Glutamatergic neuron (in vitro differentiated cells): ENCODE measurements around the gene ATP13A2. TPM values are rescaled to one million over a fixed set of nuclear protein-coding genes. Genes with fewer than 3 reads are reported as not detected.

Source experiments
- DNase-seq: peaks from one replicate; pipeline ENCODE4 v3.0.0; 2022
- H3K27ac Mint-ChIP-seq: one replicate; pipeline ENCODE4 v1.8.0; 2020; ENCODE audit warnings: mild to moderate bottlenecking, mixed read lengths, inconsistent platforms; ENCODE audit not compliant: unreplicated experiment
- H3K27me3 Mint-ChIP-seq: one replicate; pipeline ENCODE4 v1.8.0; 2020; ENCODE audit warnings: mild to moderate bottlenecking, moderate library complexity, mixed read lengths, inconsistent platforms; ENCODE audit not compliant: unreplicated experiment
- H3K36me3 Mint-ChIP-seq: one replicate; pipeline ENCODE4 v1.8.0; 2020; ENCODE audit warnings: mild to moderate bottlenecking, mixed read lengths, inconsistent platforms; ENCODE audit not compliant: unreplicated experiment
- H3K4me1 Mint-ChIP-seq: one replicate; pipeline ENCODE4 v1.8.0; 2020; ENCODE audit warnings: mild to moderate bottlenecking, low read depth, mixed read lengths, inconsistent platforms; ENCODE audit not compliant: unreplicated experiment
- H3K4me3 Mint-ChIP-seq: one replicate; pipeline ENCODE4 v1.8.0; 2020; ENCODE audit warnings: mild to moderate bottlenecking, mixed read lengths, inconsistent platforms; ENCODE audit not compliant: unreplicated experiment
- H3K9me3 Mint-ChIP-seq: one replicate; pipeline ENCODE4 v1.8.0; 2020; ENCODE audit warnings: mild to moderate bottlenecking, moderate library complexity, mixed read lengths, inconsistent platforms; ENCODE audit not compliant: unreplicated experiment
- total RNA-seq: library from RNA; stranded (reverse); fragmentation: NEBNext Ultra II Directional; extraction: Animal tissue kit (Norgen Biotek cat#: 25700); gene quantifications from one replicate; pipeline ENCODE4 v1.2.1, GENCODE V29; 2021; ENCODE audit not compliant: unreplicated experiment
- TF ChIP-seq, protein P1 (sequence below): fragments of 200-600 bp; sonication (generic); IDR thresholded peaks from one replicate; pipeline ENCODE4 v1.5.0; 2021; ENCODE audit not compliant: partially characterized antibody, unreplicated experiment

The ATP13A2 gene
- total RNA-seq, 1 donor from 2014 or later = 65.0 TPM

DNA sequence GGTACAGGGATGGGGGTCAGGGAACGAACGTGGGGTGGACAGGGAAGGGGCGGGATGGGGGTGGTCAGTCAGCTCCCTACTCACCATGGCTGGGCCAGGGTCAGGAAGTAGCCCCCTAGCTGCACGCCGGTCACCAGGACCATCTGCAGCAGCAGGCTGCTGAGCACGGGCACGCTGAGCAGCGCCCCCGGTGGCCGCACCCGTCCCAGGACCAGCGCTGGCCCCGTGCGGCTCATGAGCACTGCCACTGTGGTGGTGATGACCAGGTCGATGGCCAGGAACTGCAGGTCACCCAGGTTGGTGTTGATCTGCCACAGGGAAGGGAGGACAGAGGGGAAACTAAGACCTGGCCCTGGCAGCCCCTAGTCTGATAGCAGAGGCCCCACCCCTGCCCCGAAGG is 24.8 kb downstream of the ATP13A2 start:
- TF ChIP-seq, protein P1, sequence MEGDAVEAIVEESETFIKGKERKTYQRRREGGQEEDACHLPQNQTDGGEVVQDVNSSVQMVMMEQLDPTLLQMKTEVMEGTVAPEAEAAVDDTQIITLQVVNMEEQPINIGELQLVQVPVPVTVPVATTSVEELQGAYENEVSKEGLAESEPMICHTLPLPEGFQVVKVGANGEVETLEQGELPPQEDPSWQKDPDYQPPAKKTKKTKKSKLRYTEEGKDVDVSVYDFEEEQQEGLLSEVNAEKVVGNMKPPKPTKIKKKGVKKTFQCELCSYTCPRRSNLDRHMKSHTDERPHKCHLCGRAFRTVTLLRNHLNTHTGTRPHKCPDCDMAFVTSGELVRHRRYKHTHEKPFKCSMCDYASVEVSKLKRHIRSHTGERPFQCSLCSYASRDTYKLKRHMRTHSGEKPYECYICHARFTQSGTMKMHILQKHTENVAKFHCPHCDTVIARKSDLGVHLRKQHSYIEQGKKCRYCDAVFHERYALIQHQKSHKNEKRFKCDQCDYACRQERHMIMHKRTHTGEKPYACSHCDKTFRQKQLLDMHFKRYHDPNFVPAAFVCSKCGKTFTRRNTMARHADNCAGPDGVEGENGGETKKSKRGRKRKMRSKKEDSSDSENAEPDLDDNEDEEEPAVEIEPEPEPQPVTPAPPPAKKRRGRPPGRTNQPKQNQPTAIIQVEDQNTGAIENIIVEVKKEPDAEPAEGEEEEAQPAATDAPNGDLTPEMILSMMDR = peak; percentile 71
- Mint-ChIP-seq H3K4me1 (no peaks in the 10 kb centered on the region), H3K27ac (no peak overlapping the region)

GRCh38 chr1:16986560-16986959 is 25.2 kb downstream of the ATP13A2 start:
- Mint-ChIP-seq H3K4me3 (no peak overlapping the region), H3K4me1 (no peaks in the 10 kb centered on the region), H3K27ac (no peak overlapping the region), H3K36me3 (no peaks in the 10 kb centered on the region), H3K9me3 (peaks cover 2% of the 10 kb centered on the region), H3K27me3 (peaks cover 2% of the 10 kb centered on the region)
- TF ChIP-seq, protein P1 = no peak
- DNase-seq = no peak

More for the DNA sequence above, 24.8 kb downstream of the ATP13A2 start:
- no peaks in the 10 kb centered on the region for H3K36me3 Mint-ChIP-seq
- peak; percentile 77 for DNase-seq
- no peak overlapping the region for H3K4me3 Mint-ChIP-seq
- peaks cover 2% of the 10 kb centered on the region for H3K27me3 Mint-ChIP-seq
- H3K9me3 Mint-ChIP-seq = peaks cover 2% of the 10 kb centered on the region

DNA sequence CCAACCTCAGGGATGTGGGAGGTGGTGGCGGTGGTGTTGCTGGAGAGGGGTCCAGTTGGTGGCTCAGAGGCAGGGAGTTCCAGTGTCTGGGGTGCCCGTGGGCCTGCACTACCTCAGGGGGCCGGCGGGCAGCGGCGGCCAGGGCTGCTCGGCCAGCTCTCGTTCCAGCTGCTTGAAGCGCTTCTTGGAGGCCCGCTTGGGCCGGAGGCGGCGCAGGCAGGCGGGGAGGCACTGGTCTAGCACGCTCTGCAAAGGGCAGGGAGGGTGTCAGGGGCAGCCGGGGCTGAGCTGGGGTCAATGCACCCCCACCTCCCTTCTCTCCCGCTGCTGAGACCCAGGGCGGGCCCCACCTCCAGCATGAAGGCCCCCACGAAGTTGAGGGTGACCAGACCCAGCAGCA is 25.6 kb downstream of the ATP13A2 start:
- peak overlapping the region; percentile 22 for H3K27ac Mint-ChIP-seq
- TF ChIP-seq, protein P1 = no peak
- H3K4me3 Mint-ChIP-seq = no peak overlapping the region
- peaks cover 2% of the 10 kb centered on the region for H3K9me3 Mint-ChIP-seq
- no peak for DNase-seq
- H3K27me3 Mint-ChIP-seq = peaks cover 5% of the 10 kb centered on the region
- no peaks in the 10 kb centered on the region for H3K36me3 Mint-ChIP-seq
- no peaks in the 10 kb centered on the region for H3K4me1 Mint-ChIP-seq

- no peak overlapping the region for H3K27ac Mint-ChIP-seq
- no peak overlapping the region for H3K4me3 Mint-ChIP-seq
- H3K4me1 Mint-ChIP-seq = no peaks in the 10 kb centered on the region
- H3K9me3 Mint-ChIP-seq = peaks cover 2% of the 10 kb centered on the region
- TF ChIP-seq, protein P1 = no peak
- no peaks in the 10 kb centered on the region for H3K36me3 Mint-ChIP-seq
- H3K27me3 Mint-ChIP-seq = peaks cover 9% of the 10 kb centered on the region
- DNase-seq = no peak
Measured at GRCh38 chr1:16984717-16985116, 27.0 kb downstream of the ATP13A2 start.

DNA sequence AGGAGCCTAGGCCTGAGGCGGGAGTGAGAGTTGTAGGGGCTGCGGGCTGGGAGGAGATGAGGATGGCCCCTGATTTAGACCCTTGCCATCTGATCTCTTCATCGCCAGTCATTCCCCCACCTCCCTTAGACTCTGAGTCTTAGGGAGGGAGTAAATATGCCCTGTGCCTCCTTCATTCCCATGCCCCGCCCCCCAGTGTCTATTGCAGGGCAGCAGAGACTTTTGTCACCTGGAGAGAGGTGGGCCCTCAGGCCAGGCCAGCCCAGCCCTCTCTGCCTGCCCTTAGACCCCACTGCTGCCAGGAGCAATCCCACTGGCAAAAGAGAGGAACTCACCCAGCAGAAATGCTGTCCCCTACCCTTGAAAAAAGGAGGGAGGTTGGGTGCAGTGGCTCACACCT is 28.1 kb downstream of the ATP13A2 start:
- Mint-ChIP-seq H3K27me3 (peaks cover 11% of the 10 kb centered on the region), H3K36me3 (no peaks in the 10 kb centered on the region), H3K9me3 (peaks cover 2% of the 10 kb centered on the region), H3K4me1 (no peaks in the 10 kb centered on the region), H3K4me3 (no peak overlapping the region), H3K27ac (no peak overlapping the region)
- DNase-seq = no peak
- TF ChIP-seq, protein P1 = no peak
